HG03520 (cell line): ENCODE measurements around the gene AQP7.
"Not testable (repeated sequence)": the region's sequence is repeated elsewhere in the genome, so short reads cannot be mapped to it uniquely, and the experiment has no call there.

Source experiments
- ATAC-seq: cut with Tn5 transposase; IDR thresholded peaks from one replicate; pipeline ENCODE4 v1.9.1; 2021; ENCODE audit warnings: mild to moderate bottlenecking, moderate library complexity; ENCODE audit not compliant: unreplicated experiment

The AQP7 gene

DNA sequence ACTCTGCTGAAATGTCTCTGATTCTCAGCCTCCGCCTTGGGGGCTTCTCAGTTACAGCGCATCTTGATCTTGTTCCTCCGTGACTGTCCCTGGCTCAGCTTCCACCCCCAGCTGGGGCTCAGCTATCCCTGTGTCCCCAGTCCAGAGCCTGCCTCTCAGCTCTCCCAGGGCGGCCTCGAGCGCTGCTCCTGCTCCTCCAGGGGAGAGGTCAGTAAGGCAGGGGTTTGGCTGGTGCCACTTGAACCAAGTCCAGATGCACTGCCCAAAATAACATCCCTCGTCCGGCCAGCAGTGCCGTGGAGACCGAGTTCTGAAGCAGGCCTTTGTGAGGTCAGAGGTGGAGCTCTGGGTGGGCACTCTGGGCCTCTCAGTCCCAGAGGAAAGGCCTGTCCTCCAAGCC lies at the start of gene AQP7:
AQP7 (minus strand) TSS at position 198 of the 400 bp plus-strand sequence. CDS start 1,306 bp downstream, outside the sequence.
- ATAC-seq = not testable (repeated sequence)

DNA sequence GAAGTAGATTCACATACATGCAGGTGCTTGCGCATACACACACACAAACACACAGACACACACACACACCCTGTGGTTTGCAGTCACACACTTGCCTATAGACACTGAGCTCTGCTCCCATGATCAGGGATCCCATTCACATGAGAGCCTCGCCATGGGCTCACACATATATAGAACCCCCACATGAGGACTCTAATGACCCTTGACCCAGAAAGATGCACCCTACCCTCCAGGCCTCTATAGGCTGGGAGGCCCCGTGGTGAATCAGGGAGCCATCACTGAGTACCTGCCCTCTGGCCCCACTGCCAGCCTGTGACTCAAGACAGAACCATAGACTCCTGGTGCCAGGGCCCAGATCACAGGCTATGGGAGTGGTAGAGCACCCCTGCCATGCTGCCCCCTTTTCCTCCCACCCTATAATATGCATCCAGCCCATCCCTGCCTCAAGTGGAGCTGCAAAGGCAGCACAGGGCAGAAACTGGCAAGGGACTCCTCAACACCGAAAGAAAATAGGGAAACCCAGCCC lies 48.3 kb upstream of the AQP7 start:
- ATAC-seq = no peak

DNA sequence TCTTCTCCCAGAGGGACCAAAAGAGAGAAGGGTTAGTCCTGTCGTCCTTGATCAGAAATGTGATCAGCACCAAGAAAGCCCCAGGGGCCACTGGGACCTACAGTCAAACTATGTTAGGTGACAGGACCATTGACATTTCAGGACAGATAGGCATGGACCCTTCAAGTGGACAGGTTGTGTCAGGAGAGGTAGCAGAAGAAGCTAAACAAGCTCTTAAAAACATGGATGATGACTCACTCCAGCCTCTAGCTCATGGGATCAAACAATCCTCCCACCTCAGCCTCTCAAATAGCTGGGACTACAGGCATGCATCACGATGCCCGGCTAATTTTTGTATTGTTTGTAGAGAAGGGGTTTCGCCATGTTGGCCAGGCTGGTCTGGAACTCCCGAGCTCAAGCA lies 47.3 kb upstream of the AQP7 start:
- no peak for ATAC-seq

- ATAC-seq = no peak
These were observed 45.6 kb upstream of the AQP7 start for GRCh38 chr9:33447799-33448553.

DNA sequence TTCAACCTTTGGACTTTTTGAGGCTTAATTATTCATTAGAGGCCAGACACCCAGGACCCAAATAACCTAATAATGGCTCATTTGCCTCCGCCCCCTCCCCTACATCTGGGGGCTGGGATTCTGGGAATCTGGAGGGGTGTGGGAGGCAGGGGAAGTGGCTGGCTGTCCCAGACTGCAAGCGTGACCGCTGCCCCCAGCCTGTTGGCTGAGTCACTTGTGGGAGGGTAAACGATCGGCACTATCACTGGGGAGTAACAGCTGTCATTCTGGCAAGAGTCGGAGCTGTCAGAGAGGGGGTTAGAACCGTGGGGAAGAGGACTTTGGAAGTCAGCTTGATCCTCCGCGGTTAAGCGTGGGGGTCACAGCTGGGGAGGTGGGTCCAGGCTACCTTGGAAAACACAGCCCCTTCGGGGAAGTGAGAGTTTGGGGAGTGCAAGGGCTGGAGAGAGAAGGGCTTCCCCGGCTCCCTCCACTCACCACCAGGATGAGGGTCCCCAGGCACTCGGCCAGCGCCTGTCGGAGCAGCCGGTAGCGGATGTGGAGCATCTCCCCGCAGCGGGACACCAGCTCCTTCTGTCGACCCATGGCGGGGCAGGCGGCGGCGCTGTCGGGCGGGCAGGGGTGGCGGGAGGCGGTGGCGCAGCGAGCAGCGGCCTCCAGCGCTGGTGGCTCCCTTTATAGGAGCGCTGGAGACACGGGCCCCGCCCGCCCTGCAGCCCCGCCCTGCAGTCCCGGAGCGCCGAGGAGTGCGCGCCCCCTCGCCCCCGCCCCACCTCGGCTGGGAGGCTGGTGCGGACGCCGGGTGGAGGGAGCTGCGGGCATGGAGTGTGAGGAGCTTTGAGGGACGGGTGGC lies 44.8 kb upstream of the AQP7 start, which contains the start of gene AQP3:
AQP3 (minus strand) TSS at position 648 of the 853 bp plus-strand sequence; CDS start at position 585, 63 bp downstream.
- peak; percentile 25 for ATAC-seq

GRCh38 chr9:33446240-33446945 lies 44.0 kb upstream of the AQP7 start:
- ATAC-seq = peak; percentile 85

DNA sequence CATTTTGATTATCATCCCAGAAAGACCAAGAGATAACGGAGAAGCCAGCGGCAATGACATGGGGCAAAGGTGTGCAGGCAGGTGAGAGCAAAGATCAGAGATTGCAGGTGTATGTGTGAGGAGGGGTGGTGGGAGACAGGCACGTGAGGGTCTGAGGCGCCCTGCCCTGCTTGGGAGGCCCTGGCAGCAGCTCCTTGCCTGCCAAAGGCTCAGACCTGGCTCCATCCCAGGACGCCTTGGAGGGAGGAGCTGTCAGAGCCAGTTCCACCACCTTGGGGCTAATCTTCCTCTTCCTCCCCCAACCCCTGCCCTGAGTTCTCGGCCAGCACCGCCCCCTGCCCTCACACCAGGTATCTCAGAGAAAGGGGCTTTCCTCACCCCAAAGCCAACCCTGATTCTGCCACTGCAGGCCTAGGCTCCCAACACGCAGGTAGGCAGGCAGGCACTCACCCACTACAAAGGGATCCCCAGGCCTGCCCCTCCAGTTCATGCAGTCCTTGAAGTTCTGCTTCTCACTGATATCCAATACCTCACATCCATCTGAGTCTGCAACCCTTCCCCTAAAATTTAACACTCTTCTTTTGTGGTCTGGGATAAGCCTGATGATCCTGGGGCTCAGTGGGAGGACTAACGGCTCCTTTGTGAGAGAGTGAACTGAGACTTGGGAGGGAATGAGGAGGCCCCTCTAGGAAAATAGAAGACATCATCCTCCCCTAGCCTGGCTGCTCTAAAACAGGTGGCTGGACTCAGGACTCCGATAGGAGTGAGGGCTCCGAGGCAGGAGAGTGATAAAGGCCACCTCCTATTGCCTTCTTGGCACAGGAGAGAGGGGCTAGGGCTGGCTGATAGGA lies 43.2 kb upstream of the AQP7 start:
- no peak for ATAC-seq

- ATAC-seq = no peak
These were observed 41.2 kb upstream of the AQP7 start for GRCh38 chr9:33443464-33444154.

GRCh38 chr9:33443047-33443446 lies 40.7 kb upstream of the AQP7 start:
- no peak for ATAC-seq

- no peak for ATAC-seq
These were observed 39.8 kb upstream of the AQP7 start for GRCh38 chr9:33442125-33442524.

GRCh38 chr9:33440609-33441008 lies 38.2 kb upstream of the AQP7 start:
- no peak for ATAC-seq

DNA sequence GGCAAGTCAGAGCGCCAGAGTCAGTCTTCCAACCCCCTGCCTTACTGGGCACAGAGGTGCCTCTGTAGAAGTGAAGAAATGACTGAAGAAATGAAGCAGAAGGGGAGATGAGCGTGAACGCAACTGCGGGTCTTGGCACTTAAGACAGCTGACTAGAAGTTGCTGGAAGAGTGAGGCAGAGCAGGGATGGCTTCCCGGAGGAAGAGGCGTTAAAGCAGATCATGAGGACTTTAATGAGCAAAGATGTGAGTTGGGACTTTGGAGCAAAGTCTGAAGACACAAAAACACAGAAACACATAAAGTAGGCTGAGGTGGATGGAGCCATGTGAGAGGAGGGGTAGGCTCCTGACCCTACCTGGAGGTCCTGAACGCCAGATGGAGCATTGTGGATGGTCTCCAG lies 37.8 kb upstream of the AQP7 start:
- no peak for ATAC-seq

DNA sequence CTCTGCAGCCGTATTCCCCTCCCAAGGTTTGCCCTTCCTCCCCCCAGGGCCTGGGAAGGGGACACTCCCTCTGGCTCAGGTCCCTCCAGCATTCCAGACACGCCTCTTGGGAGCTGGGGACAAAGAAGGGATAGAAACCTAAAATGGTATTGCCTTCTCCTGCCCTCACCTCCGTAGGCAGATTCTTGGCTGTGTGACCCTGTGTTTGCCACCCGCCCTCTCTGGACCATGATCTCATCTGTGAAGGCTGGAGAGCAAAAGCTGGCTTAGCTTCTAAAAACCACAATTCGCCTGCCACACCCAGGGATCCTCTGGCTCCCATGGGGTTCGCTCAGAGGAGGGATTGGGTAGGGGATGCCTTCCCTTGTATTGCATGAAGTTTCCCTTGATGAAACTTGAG lies 37.4 kb upstream of the AQP7 start:
- no peak for ATAC-seq

DNA sequence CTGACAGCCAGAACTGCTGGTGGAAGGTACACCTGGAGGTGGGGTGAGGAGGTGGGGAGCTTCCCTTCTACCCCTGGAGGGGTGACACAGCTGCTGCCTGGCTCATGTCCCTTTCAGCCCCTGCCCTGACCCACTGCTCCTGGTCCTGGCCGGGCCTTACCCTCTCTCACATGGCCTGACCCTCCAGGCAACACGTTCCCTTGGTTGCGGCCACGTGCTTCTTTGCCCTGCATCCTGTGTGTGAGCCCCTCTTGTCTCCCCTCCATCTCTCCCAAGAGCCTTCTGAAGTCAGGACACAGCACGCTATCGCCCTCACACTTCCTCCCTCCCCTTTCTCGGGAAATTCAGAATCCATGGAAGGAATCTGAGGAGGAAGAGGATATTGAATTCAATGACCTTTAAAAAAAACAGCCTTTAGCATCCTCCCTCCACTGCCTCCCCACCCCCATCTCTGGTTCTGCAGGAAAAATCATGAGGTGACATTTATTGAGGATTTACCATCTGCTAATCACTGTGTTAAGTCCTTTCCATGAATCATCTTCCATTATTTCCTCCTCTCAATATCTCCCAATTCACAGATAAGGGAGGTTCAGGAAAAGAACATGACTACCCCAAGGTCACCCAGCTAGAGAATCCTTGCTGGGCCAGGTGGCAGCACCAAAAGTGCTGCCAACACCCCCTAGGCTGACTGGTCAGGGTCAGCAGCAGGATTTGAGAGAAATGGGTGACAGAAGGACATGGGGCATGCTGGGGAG lies 36.7 kb upstream of the AQP7 start:
- ATAC-seq = no peak

- ATAC-seq = no peak
These were observed 35.5 kb upstream of the AQP7 start for GRCh38 chr9:33437898-33438297.

DNA sequence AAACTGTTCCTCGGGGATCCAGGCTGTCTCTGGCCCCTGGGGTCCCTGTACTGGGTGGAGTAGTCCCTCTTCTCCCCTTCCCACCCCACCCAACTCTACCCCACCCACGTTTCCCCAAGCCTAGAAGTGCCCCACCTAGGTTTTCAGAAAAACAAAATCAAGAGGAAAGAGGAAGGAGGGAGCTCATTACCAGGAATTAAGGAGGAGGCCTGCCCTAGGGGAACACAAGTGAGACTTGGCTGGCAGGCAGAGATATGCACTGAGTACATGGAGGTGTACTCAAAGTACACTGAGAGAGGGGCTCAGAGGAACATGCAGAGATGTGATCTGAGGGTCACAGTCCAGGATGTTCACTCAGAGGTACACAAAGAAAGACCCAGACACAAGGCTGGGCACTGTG lies 34.8 kb upstream of the AQP7 start:
- no peak for ATAC-seq

DNA sequence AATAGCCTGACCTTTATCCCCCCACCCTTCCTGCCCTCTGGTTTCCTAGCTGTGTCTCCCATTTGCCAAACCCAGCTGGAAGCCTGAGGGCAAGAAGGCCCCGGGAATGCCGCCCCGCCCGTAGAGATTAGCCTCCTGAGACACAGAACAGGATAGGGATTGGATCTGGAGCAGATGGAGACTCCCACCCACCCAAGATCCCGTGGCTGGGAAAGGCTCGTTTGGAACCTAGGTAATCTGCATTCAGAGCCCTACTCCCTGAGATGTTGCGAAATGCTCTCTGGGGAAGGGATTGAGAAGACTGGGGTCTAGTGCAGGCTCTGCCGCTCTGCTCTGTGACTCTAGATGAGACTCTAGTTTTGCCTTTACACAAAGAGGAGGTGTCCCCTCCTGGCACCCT lies 34.1 kb upstream of the AQP7 start:
- no peak for ATAC-seq

GRCh38 chr9:33435821-33436277 lies 33.5 kb upstream of the AQP7 start:
- ATAC-seq = no peak
